Lung (tissue), 12 donors: ENCODE measurements around the gene MYO7A. TPM values are rescaled to one million over a fixed set of nuclear protein-coding genes. Genes with fewer than 3 reads are reported as not detected.

Experiments used
- ATAC-seq: fragments of 200-7000 bp; cut with Tn5 transposase; one replicate; pipeline ENCODE4 v1.9.1; 2020; ENCODE audit warnings: moderate number of reproducible peaks; ENCODE audit not compliant: insufficient read depth, low FRiP score
- DNase-seq, 3 donors: peaks; one replicate each; pipeline ENCODE4 v3.0.0-alpha.2; 2013 to 2017
- H3K27ac ChIP-seq, 2 donors: one replicate each; pipeline ENCODE4 v1.5.1; 2013; ENCODE audit warnings: mild to moderate bottlenecking in 2 of 2, moderate library complexity in 2 of 2, control low read depth in 1 of 2, inconsistent platforms in 1 of 2, low read depth in 1 of 2, low read length in 1 of 2
- H3K27me3 ChIP-seq, 3 donors: one replicate each; pipeline ENCODE4 v1.5.1; 2013; ENCODE audit warnings: low read length in 2 of 3; ENCODE audit not compliant: control insufficient read depth in 3 of 3, insufficient read depth in 3 of 3
- H3K36me3 ChIP-seq, 4 donors: one replicate each; pipeline ENCODE4 v1.5.1; 2013; ENCODE audit warnings: low read length in 4 of 4, mild to moderate bottlenecking in 1 of 4, moderate library complexity in 1 of 4; ENCODE audit not compliant: control insufficient read depth in 4 of 4, insufficient read depth in 4 of 4
- H3K4me1 ChIP-seq, 5 donors: one replicate each; pipeline ENCODE4 v1.5.1; 2013; ENCODE audit warnings: low read length in 5 of 5, mild to moderate bottlenecking in 2 of 5, moderate library complexity in 1 of 5; ENCODE audit not compliant: control insufficient read depth in 5 of 5, insufficient read depth in 5 of 5
- H3K4me3 ChIP-seq: one replicate; pipeline ENCODE4 v1.5.1; 2013; ENCODE audit warnings: mild to moderate bottlenecking, control low read depth, moderate library complexity
- H3K9ac ChIP-seq, 2 donors: one replicate each; pipeline ENCODE4 v1.5.1; 2013; ENCODE audit warnings: low read length in 2 of 2, control low read depth in 1 of 2; ENCODE audit not compliant: insufficient read depth in 1 of 2
- H3K9me3 ChIP-seq, 4 donors: one replicate each; pipeline ENCODE4 v1.5.1; 2013; ENCODE audit warnings: low read length in 3 of 4, mild to moderate bottlenecking in 1 of 4, moderate library complexity in 1 of 4; ENCODE audit not compliant: control insufficient read depth in 4 of 4, insufficient read depth in 3 of 4
- CTCF ChIP-seq: IDR thresholded peaks from 2 replicates; pipeline ENCODE4 v1.5.1; 2012; ENCODE audit warnings: mild to moderate bottlenecking; ENCODE audit errors: control extremely low read depth, extremely low read depth
- WGBS, 2 donors: extraction: QIAGEN DNeasy Blood & Tissue Kit; methylation state at CpG; one replicate each; pipeline ENCODE4 v1.1.7; 2013; 5-methylcytosine and 5-hydroxymethylcytosine counted together
- polyA plus RNA-seq, 2 donors: library from polyadenylated mRNA; stranded (reverse); fragments of 200-250 nt; gene quantifications; one replicate each; pipeline ENCODE4 v1.2.1, GENCODE V29; 2013
- total RNA-seq, 2 donors: library from RNA; depleted of rRNA in 1 of 2; stranded (reverse); fragments of >200 nt in 1 of 2; gene quantifications; one replicate each; pipeline ENCODE4 v1.2.1, GENCODE V29; 2014 to 2021
- donor health status: control.
- donor health status: control.
- donor health status: Bipolar disorder and iron deficiency.
- donor health status: healthy.
- donor health status: DM: yes; HTN: yes; CAD: no.

Gene MYO7A
- total and polyA plus RNA-seq, 4 donors: 1.8 to 10.2 (median 6.3) TPM

GRCh38 chr11:77200351-77201268, 72.6 kb downstream of the MYO7A start:
- H3K4me1 ChIP-seq: peaks cover 0 to under 1% (median 0%) of the 10 kb centered on the region in 5 donors
- no peak overlapping the region for H3K27ac ChIP-seq
- TF ChIP-seq CTCF: no peak
- ATAC-seq: no peak
- H3K9ac ChIP-seq: no peak overlapping the region
- no peaks in the 10 kb centered on the region for H3K9me3 ChIP-seq
- peaks cover 0 to 2% (median 0%) of the 10 kb centered on the region in 3 donors for H3K27me3 ChIP-seq
- no peak overlapping the region for H3K4me3 ChIP-seq
- 90 to 94% methylated on average over 12 of the region's 12 CpGs for WGBS, 2 donors
- H3K36me3 ChIP-seq: no peaks in the 10 kb centered on the region
- no peak for DNase-seq

- no peak overlapping the region for H3K4me3 ChIP-seq
- no peaks in the 10 kb centered on the region for H3K36me3 ChIP-seq
- ATAC-seq (no peak), DNase-seq (no peak)
- H3K4me1 ChIP-seq: no peaks in the 10 kb centered on the region
- no peak overlapping the region for H3K9ac ChIP-seq
- H3K27me3 ChIP-seq: peaks cover 0 to under 1% (median 0%) of the 10 kb centered on the region in 3 donors
- 89 to 91% methylated on average over 11 of the region's 11 CpGs for WGBS, 2 donors
- TF ChIP-seq CTCF: no peak
- no peak overlapping the region for H3K27ac ChIP-seq
- H3K9me3 ChIP-seq: no peaks in the 10 kb centered on the region
Observed at GRCh38 chr11:77201370-77201769, 73.3 kb downstream of the MYO7A start.

GRCh38 chr11:77201991-77202841, 74.2 kb downstream of the MYO7A start:
- Histone ChIP-seq H3K36me3 (no peaks in the 10 kb centered on the region), H3K4me1 (no peaks in the 10 kb centered on the region), H3K9me3 (no peaks in the 10 kb centered on the region), H3K27ac (no peak overlapping the region), H3K27me3 (no peaks in the 10 kb centered on the region), H3K9ac (no peak overlapping the region), H3K4me3 (no peak overlapping the region)
- DNase-seq (no peak), ATAC-seq (no peak)
- WGBS, 2 donors: 95 to 96% methylated on average over 23 of the region's 23 CpGs
- TF ChIP-seq CTCF: no peak
